Peyer's patch (tissue), 4 donors: ENCODE data around the gene DHRSX. TPM values are rescaled to one million over a fixed set of nuclear protein-coding genes. Genes with fewer than 3 reads are reported as not detected.

ENCODE experiments used
- DNase-seq, 3 donors: peaks; one replicate each; pipeline ENCODE4 v3.0.0-alpha.2; 2017 to 2019
- H3K27ac ChIP-seq, 4 donors: fragments of 200-600 bp; sonication (generic); one replicate each; pipeline ENCODE4 v1.5.1; 2016 to 2019
- H3K27me3 ChIP-seq, 2 donors: fragments of 200-600 bp; sonication (generic); one replicate each; pipeline ENCODE4 v1.5.1; 2019
- H3K36me3 ChIP-seq, 3 donors: fragments of 200-600 bp; sonication (generic); one replicate each; pipeline ENCODE4 v1.5.1; 2016 to 2019
- H3K4me1 ChIP-seq, 4 donors: fragments of 200-600 bp; sonication (generic); one replicate each; pipeline ENCODE4 v1.5.1; 2016 to 2019
- H3K4me3 ChIP-seq, 4 donors: fragments of 200-600 bp; sonication (generic); 1 replicate in 3 of 4; 2 replicates in 1 of 4; pipeline ENCODE4 v1.5.1; 2016 to 2019; ENCODE audit warnings: mild to moderate bottlenecking in 1 of 4
- H3K9me3 ChIP-seq, 4 donors: fragments of 200-600 bp; sonication (generic); one replicate each; pipeline ENCODE4 v1.5.1; 2016 to 2019; ENCODE audit warnings: mild to moderate bottlenecking in 1 of 4
- POLR2A ChIP-seq, 2 donors: fragments of 450-650 bp; IDR thresholded peaks; one replicate each; pipeline ENCODE4 v1.5.1; 2017; ENCODE audit warnings: antibody characterized with exemption in 2 of 2, mild to moderate bottlenecking in 2 of 2, moderate library complexity in 2 of 2
- total RNA-seq, 4 donors: library from RNA; depleted of rRNA; stranded (reverse); fragments of >200 nt; gene quantifications; one replicate each; pipeline ENCODE4 v1.1.0, GENCODE V29; 2016
- TF ChIP-seq, protein P1 (sequence below), 6 experiments: fragments of 450-650 bp in 4 of 6; fragments of 200-600 bp in 2 of 6; sonication (generic) in 1 of 6; IDR thresholded peaks; one replicate each; pipeline ENCODE4 v1.5.1; 2017 to 2019; ENCODE audit warnings: antibody characterized with exemption in 6 of 6, mild to moderate bottlenecking in 3 of 6, moderate library complexity in 1 of 6

DHRSX gene
- total RNA-seq, 4 donors from 2014 or later = 21.5 to 55.4 (median 40.4) TPM

DNA sequence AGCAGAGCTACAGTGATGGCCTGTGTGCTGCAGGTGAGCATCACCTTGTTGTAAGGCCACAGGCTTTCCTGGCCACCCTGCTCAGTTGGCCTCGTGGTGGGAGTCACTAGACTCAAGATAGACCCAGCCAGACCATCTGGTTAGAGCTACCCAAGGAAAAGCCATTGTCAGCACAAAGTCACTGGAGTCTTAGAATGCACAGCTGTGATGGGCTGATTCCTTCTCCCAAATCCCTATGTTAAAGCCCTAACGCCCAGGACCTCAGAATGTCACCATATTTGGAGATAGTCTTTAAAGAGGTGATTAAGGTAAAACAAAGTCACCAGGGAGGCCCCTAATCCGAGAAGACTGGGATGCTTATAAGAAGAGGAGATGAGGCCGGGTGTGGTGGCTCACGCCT lies 173.4 kb downstream of the DHRSX start:
- no peak for TF ChIP-seq POLR2A (IDR thresholded peaks at IDR 0.05)
- TF ChIP-seq, protein P1, sequence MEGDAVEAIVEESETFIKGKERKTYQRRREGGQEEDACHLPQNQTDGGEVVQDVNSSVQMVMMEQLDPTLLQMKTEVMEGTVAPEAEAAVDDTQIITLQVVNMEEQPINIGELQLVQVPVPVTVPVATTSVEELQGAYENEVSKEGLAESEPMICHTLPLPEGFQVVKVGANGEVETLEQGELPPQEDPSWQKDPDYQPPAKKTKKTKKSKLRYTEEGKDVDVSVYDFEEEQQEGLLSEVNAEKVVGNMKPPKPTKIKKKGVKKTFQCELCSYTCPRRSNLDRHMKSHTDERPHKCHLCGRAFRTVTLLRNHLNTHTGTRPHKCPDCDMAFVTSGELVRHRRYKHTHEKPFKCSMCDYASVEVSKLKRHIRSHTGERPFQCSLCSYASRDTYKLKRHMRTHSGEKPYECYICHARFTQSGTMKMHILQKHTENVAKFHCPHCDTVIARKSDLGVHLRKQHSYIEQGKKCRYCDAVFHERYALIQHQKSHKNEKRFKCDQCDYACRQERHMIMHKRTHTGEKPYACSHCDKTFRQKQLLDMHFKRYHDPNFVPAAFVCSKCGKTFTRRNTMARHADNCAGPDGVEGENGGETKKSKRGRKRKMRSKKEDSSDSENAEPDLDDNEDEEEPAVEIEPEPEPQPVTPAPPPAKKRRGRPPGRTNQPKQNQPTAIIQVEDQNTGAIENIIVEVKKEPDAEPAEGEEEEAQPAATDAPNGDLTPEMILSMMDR (IDR thresholded peaks at IDR 0.05) = no peak
- no peak for DNase-seq
- Histone ChIP-seq H3K4me3 (no peak overlapping the region), H3K27me3 (no peaks in the 10 kb centered on the region), H3K36me3 (no peaks in the 10 kb centered on the region), H3K4me1 (no peaks in the 10 kb centered on the region), H3K27ac (no peak overlapping the region), H3K9me3 (no peaks in the 10 kb centered on the region)

DNA sequence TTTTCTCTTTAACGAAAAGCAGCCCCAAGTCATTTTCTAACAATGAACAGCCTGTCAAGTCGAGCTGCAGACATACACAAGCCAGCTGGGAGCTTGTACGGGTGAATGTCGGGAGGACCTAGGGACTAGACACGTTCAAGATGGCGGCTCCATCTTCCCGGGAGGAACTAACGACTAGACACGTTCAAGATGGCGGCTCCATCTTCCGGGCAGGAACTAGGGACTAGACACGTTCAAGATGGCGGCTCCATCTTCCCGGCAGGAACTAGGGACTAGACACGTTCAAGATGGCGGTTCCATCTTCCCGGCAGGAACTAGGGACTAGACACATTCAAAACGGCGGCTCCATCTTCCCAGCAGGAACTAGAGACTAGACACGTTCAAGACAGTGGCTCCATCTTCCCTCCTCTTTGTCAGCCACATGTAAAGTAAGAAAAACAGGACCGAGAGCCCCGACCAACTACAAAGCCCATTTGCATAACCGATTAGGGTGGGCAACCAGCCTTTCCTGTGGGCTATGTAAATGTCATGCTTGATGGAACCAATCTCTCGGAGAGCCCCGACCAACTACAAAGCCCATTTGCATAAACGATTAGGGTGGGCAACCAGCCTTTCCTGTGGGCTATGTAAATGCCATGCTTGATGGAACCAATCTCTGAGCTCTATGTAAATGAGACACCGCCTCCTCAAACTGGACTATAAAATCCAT lies 175.5 kb downstream of the DHRSX start:
- no peaks in the 10 kb centered on the region for H3K36me3 ChIP-seq
- H3K27me3 ChIP-seq = no peaks in the 10 kb centered on the region
- peak in 2 of 3 donors; percentile 85 to 94 for DNase-seq
- H3K27ac ChIP-seq = peak overlapping the region in 2 of 4 donors; percentile 51 to 67
- no peak for TF ChIP-seq POLR2A (IDR thresholded peaks at IDR 0.05)
- TF ChIP-seq, protein P1 (IDR thresholded peaks at IDR 0.05) = no peak
- H3K4me3 ChIP-seq = peak overlapping the region in 3 of 4 donors; percentile 20 to 55 (median 44)
- no peaks in the 10 kb centered on the region for H3K4me1 ChIP-seq
- H3K9me3 ChIP-seq = no peaks in the 10 kb centered on the region

DNA sequence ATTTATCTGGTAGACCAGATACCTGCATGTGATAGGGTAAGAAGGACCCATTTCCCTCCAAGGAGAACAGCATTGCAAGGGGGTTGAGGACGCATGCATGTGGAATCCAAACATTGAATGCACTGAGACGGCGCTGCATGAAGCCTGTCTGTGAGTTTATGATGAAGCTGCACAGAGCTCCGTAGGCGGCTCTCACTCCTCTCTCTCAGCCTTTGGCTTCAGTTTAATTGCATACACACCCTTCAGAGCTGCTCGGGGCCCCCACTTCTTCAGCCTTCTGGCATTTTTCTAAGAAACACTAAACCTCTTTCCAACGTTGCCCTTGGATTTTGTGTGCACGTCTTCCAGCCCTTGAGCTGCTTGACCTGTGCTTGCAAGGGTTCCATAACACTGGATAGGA lies 176.6 kb downstream of the DHRSX start:
- no peaks in the 10 kb centered on the region for H3K36me3 ChIP-seq
- no peaks in the 10 kb centered on the region for H3K27me3 ChIP-seq
- TF ChIP-seq, protein P1 (IDR thresholded peaks at IDR 0.05) = no peak
- no peak for TF ChIP-seq POLR2A (IDR thresholded peaks at IDR 0.05)
- no peak for DNase-seq
- no peak overlapping the region for H3K4me3 ChIP-seq
- no peaks in the 10 kb centered on the region for H3K9me3 ChIP-seq
- no peaks in the 10 kb centered on the region for H3K4me1 ChIP-seq
- H3K27ac ChIP-seq = no peak overlapping the region

DNA sequence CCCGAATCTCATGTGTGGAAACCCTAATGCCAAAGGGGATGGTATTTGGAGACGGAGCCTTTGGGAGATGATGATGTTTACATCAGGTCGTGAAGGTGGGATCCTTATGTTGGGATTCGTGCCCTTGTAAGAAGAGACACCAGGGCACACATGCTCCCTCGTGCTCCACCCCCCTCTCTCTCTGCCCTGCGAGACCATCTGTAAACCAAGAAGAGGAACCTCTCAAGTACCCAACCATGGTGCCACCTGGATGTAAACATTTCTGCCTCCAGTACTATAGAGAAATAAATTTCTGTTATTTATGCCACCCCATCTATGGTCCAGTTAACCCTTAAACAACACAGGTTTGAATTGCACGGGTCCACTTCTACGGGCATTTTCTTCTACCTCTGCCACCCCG lies 179.4 kb downstream of the DHRSX start:
- TF ChIP-seq, protein P1 (IDR thresholded peaks at IDR 0.05) = no peak
- TF ChIP-seq POLR2A (IDR thresholded peaks at IDR 0.05) = no peak
- Histone ChIP-seq H3K36me3 (no peaks in the 10 kb centered on the region), H3K27ac (no peak overlapping the region), H3K9me3 (no peaks in the 10 kb centered on the region), H3K4me3 (no peak overlapping the region), H3K27me3 (no peaks in the 10 kb centered on the region), H3K4me1 (no peaks in the 10 kb centered on the region)
- no peak for DNase-seq

DNA sequence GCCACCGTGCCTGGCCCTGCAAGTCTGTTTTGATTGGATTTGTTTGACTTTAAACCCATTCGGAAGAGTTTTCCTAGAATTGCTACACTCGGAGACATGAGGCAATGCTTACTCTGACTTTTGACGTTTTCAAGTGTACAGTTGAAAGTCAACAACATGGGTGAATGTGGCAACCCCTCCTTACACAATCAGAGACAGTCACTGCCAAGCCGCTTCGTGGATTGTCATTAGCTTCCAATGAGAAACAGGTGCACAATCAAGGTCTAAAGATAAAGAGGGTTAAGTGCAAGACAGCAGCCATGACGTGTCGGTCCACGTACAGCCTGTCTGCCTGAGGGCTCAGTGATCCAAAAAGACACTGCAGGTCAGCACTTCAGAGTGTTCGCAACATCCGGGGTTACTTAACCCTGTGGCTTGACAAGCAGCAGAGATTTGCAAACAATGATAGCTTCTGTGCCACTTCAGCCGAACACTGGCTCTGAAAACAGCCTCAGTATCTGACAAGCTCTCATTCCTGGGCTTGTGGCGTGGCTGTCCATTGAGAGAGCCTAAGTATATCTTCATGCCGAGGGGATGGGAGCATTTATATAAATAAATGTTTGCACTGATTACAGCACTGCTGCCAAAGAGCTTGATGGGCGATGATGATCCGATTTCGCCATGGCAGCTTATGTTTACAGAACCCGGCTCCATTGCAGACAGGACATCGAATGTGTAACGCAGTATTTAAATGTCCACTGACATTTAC lies 180.0 kb downstream of the DHRSX start:
- peak overlapping the region in 1 of 4 donors; percentile 31 for H3K27ac ChIP-seq
- no peak overlapping the region for H3K4me3 ChIP-seq
- no peak for TF ChIP-seq POLR2A (IDR thresholded peaks at IDR 0.05)
- TF ChIP-seq, protein P1 (IDR thresholded peaks at IDR 0.05) = no peak
- H3K36me3 ChIP-seq = no peaks in the 10 kb centered on the region
- H3K9me3 ChIP-seq = no peaks in the 10 kb centered on the region
- no peaks in the 10 kb centered on the region for H3K4me1 ChIP-seq
- H3K27me3 ChIP-seq = no peaks in the 10 kb centered on the region
- DNase-seq = peak in 1 of 3 donors; percentile 49
